Keratinocyte (primary cell): ENCODE measurements around the gene TMEM205. TPM values are rescaled to one million over a fixed set of nuclear protein-coding genes. Genes with fewer than 3 reads are reported as not detected.

ENCODE experiments used
- DNase-seq: peaks from one replicate; pipeline ENCODE4 v3.0.0-alpha.2; 2011; ENCODE audit warnings: low read depth, missing footprints, low spot score
- FAIRE-seq: peaks from 2 replicates; lab custom pipeline; 2011; peaks lifted over from hg19 to GRCh38; lab: Jason Lieb, UNC
- H2AFZ ChIP-seq: 2 replicates; pipeline ENCODE4 v1.6.0; 2012; ENCODE audit warnings: low read length, control low read depth, inconsistent platforms; ENCODE audit not compliant: control insufficient read depth
- H3K27ac ChIP-seq: 2 replicates; pipeline ENCODE4 v1.5.1; 2011; ENCODE audit warnings: low read length; ENCODE audit not compliant: control insufficient read depth, insufficient read depth
- H3K27me3 ChIP-seq: 3 replicates; pipeline ENCODE4 v1.6.0; 2011; ENCODE audit warnings: low read length; ENCODE audit not compliant: control insufficient read depth, insufficient read depth; ENCODE audit errors: extremely low read depth
- H3K36me3 ChIP-seq, 2 experiments: 2 replicates in 1 of 2; 3 replicates in 1 of 2; pipeline ENCODE4 v1.5.1; 2011; ENCODE audit warnings: low read length in 2 of 2, mild to moderate bottlenecking in 1 of 2; ENCODE audit not compliant: control insufficient read depth in 2 of 2, insufficient read depth in 2 of 2; ENCODE audit errors: extremely low read depth in 1 of 2
- H3K4me1 ChIP-seq: 3 replicates; pipeline ENCODE4 v1.5.1; 2011; ENCODE audit warnings: low read length; ENCODE audit not compliant: control insufficient read depth, insufficient read depth; ENCODE audit errors: extremely low read depth
- H3K4me2 ChIP-seq: 3 replicates; pipeline ENCODE4 v1.6.0; 2011; ENCODE audit warnings: low read depth, low read length; ENCODE audit not compliant: control insufficient read depth, insufficient read depth; ENCODE audit errors: extremely low read depth
- H3K4me3 ChIP-seq, 3 experiments: fragments of 200-600 bp in 1 of 3; sonication (generic) in 1 of 3; 2 replicates in 2 of 3; 3 replicates in 1 of 3; pipeline ENCODE4 v1.5.1; 2011 to 2016; ENCODE audit warnings: low read length in 3 of 3, mild to moderate bottlenecking in 3 of 3, control low read depth in 2 of 3, inconsistent platforms in 1 of 3, low read depth in 1 of 3, mixed read lengths in 1 of 3, mixed run types in 1 of 3, moderate library complexity in 1 of 3; ENCODE audit not compliant: control insufficient read depth in 2 of 3, insufficient read depth in 2 of 3; ENCODE audit errors: extremely low read depth in 1 of 3
- H3K79me2 ChIP-seq: 2 replicates; pipeline ENCODE4 v1.6.0; 2012; ENCODE audit warnings: low read length; ENCODE audit not compliant: control insufficient read depth, insufficient read depth
- H3K9ac ChIP-seq: 3 replicates; pipeline ENCODE4 v1.6.0; 2011; ENCODE audit warnings: low read length; ENCODE audit not compliant: control insufficient read depth, insufficient read depth; ENCODE audit errors: extremely low read depth
- H3K9me1 ChIP-seq: 3 replicates; pipeline ENCODE4 v1.6.0; 2011; ENCODE audit warnings: low read length; ENCODE audit not compliant: control insufficient read depth, insufficient read depth; ENCODE audit errors: extremely low read depth
- H3K9me3 ChIP-seq: 2 replicates; pipeline ENCODE4 v1.5.1; 2012; ENCODE audit warnings: low read depth, low read length; ENCODE audit not compliant: control insufficient read depth
- H4K20me1 ChIP-seq: 3 replicates; pipeline ENCODE4 v1.6.0; 2011; ENCODE audit warnings: low read length; ENCODE audit not compliant: control insufficient read depth, insufficient read depth; ENCODE audit errors: extremely low read depth
- EZH2 ChIP-seq: IDR thresholded peaks from one replicate; pipeline ENCODE4 v1.6.1; 2012; ENCODE audit warnings: inconsistent platforms, mild to moderate bottlenecking, low read length, moderate library complexity
- dilution Hi-C: fragments of 300-500 bp; cut with MboI; formaldehyde crosslinking; loops from one replicate; pipeline ENCODE4 v1.7.0; 2020; ENCODE audit warnings: low sequenced_read_pairs; ENCODE audit not compliant: extremely low pct_ligation_motif_present
- polyA plus RNA-seq, 5 experiments: library from polyadenylated mRNA; depleted of rRNA in 3 of 5; stranded (reverse) in 3 of 5; stranded (forward) in 1 of 5; unstranded in 1 of 5; fragments of >200 nt; gene quantifications; 1 replicate in 1 of 5; 2 replicates in 3 of 5; 3 replicates in 1 of 5; pipeline versions ENCODE4 v1.2.1 to v1.2.3, GENCODE V29; 2011 to 2012; ENCODE audit warnings: missing spikeins in 2 of 5, low read depth in 1 of 5, low replicate concordance in 1 of 5
- TF ChIP-seq, protein P1 (sequence below), 3 experiments: IDR thresholded peaks in 1 of 3; conservative IDR thresholded peaks in 1 of 3; optimal IDR thresholded peaks in 1 of 3; 2 replicates in 2 of 3; 3 replicates in 1 of 3; pipeline versions ENCODE3 to v1.5.1; 2011; ENCODE audit warnings: low read length in 3 of 3, mild to moderate bottlenecking in 3 of 3, moderate library complexity in 2 of 3, control low read depth in 1 of 3, inconsistent platforms in 1 of 3; ENCODE audit not compliant: insufficient read depth in 2 of 3; ENCODE audit errors: extremely low read depth in 1 of 3

The TMEM205 gene
- polyA plus RNA-seq, 1 donor (not counting 4 experiments of a cell fraction or from before 2014, with no cell fraction given) = 65.5 TPM

DNA sequence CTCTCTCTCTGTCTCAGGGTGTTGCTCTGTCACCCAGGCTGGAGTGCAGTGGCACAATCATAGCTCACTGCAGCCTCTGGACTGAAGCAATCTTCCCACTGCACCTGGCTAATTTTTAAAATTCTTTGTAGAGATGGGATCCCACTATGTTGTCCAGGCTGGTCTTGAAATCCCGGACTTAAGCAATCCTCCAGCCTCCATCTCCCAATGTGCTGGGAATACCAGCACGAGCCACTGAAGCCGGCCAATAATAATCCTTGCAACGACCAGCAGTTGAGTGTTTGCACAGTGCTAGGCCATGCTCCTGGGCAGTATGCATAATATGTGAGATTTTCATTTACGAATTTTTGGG is 38.7 kb upstream of the TMEM205 start:
- H2AFZ ChIP-seq = no peak overlapping the region
- no peaks in the 10 kb centered on the region for H4K20me1 ChIP-seq
- no peaks in the 10 kb centered on the region for H3K79me2 ChIP-seq
- DNase-seq (no peak), FAIRE-seq (no peak)
- TF ChIP-seq, protein P1, sequence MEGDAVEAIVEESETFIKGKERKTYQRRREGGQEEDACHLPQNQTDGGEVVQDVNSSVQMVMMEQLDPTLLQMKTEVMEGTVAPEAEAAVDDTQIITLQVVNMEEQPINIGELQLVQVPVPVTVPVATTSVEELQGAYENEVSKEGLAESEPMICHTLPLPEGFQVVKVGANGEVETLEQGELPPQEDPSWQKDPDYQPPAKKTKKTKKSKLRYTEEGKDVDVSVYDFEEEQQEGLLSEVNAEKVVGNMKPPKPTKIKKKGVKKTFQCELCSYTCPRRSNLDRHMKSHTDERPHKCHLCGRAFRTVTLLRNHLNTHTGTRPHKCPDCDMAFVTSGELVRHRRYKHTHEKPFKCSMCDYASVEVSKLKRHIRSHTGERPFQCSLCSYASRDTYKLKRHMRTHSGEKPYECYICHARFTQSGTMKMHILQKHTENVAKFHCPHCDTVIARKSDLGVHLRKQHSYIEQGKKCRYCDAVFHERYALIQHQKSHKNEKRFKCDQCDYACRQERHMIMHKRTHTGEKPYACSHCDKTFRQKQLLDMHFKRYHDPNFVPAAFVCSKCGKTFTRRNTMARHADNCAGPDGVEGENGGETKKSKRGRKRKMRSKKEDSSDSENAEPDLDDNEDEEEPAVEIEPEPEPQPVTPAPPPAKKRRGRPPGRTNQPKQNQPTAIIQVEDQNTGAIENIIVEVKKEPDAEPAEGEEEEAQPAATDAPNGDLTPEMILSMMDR (optimal IDR thresholded peaks at IDR 0.05 in 1 of 3, IDR thresholded peaks at IDR 0.05 in 1 of 3, conservative IDR thresholded peaks at IDR 0.05 in 1 of 3; ENCODE audit: extremely low read depth in 1 of 3, insufficient read depth in 2 of 3, low read length in 3 of 3) = no peak
- TF ChIP-seq EZH2 = no peak
- no peaks in the 10 kb centered on the region for H3K36me3 ChIP-seq
- no peak overlapping the region for H3K9ac ChIP-seq
- no peaks in the 10 kb centered on the region for H3K9me1 ChIP-seq
- H3K27me3 ChIP-seq = peaks cover 9% of the 10 kb centered on the region
- H3K9me3 ChIP-seq = no peaks in the 10 kb centered on the region
- no peak overlapping the region for H3K4me2 ChIP-seq
- dilution Hi-C loops = no loop called here
- H3K4me3 ChIP-seq = no peak overlapping the region
- no peak overlapping the region for H3K27ac ChIP-seq
- H3K4me1 ChIP-seq = peaks cover 21% of the 10 kb centered on the region

DNA sequence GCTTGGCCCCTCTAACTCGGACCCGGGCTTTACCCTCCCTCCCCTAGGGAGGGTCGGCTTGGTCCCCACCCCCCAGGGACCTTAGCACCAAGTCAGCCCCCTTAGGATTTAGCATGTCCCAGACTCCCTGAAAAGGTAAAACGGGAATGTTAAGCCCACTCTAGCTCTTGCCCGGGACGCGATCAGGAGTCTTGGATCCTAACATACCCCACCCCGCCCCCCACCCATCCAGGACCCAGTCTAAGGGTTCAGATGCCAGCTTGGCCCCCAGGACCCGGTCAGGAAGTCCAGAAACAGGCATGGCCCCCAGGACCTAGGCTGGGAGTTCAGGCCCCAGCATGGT is 37.6 kb upstream of the TMEM205 start:
- Histone ChIP-seq H4K20me1 (no peaks in the 10 kb centered on the region), H3K4me3 (peak overlapping the region in 1 of 3 experiments; percentile 11), H3K4me1 (peaks cover 24% of the 10 kb centered on the region), H3K27ac (no peak overlapping the region), H3K9ac (no peak overlapping the region), H3K27me3 (peaks cover 9% of the 10 kb centered on the region), H3K79me2 (no peaks in the 10 kb centered on the region), H3K4me2 (peak overlapping the region; percentile 69), H2AFZ (no peak overlapping the region), H3K9me3 (no peaks in the 10 kb centered on the region), H3K36me3 (no peaks in the 10 kb centered on the region), H3K9me1 (no peaks in the 10 kb centered on the region)
- FAIRE-seq = no peak
- no peak for TF ChIP-seq EZH2
- DNase-seq = no peak
- dilution Hi-C loops = no loop called here
